NT2/D1 (cell line): ENCODE measurements around the gene ESRRG.

ENCODE experiments used
- SUZ12 ChIP-seq: IDR thresholded peaks from 2 replicates; pipeline ENCODE4 v1.6.1; 2011; ENCODE audit not compliant: insufficient read length, insufficient read depth; ENCODE audit errors: extremely low read depth
- YY1 ChIP-seq: IDR thresholded peaks from 2 replicates; pipeline ENCODE4 v1.6.1; 2011; ENCODE audit not compliant: insufficient read length, insufficient read depth

DNA sequence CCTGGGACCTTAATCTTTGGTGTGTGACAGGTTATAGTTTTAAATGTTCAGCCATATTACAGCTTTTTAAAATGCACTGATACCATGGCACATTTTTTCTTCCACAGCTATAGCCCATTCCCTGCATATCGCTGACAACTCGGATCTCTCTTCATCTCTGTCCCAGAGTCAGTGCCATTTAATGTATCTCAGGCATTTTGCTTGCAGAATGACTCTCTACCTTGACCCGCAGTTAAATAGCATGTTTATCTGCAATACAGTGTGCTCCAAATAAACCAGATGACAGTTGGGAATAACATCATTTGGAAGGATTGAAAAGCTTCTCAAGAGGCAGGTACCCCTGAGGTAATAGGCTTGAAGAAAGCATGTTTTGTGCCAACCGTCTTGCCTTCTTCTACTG lies 200.2 kb downstream of the ESRRG start:
- TF ChIP-seq SUZ12 (no peak), YY1 (no peak)
